HuH-7 (cell line): ENCODE measurements around the gene RADIL.

Experiments used
- DNase-seq: peaks from one replicate; pipeline ENCODE4 v3.0.0; 2011; ENCODE audit warnings: low spot score

Gene RADIL

GRCh38 chr7:4754433-4755010 lies 129.0 kb downstream of the RADIL start:
- no peak for DNase-seq

- DNase-seq, result peak; percentile 99
Observed at GRCh38 chr7:4753598-4754432, 129.7 kb downstream of the RADIL start.

GRCh38 chr7:4751398-4751947 lies 132.0 kb downstream of the RADIL start:
- DNase-seq, result no peak

GRCh38 chr7:4749798-4750197 lies 133.7 kb downstream of the RADIL start:
- DNase-seq, result no peak

GRCh38 chr7:4749363-4749762 lies 134.2 kb downstream of the RADIL start:
- no peak for DNase-seq
